ENCODE measurements around the gene KLHDC3. TPM values are rescaled to one million over a fixed set of nuclear protein-coding genes. Genes with fewer than 3 reads are reported as not detected.

KLHDC3 gene
- total and polyA plus RNA-seq, 10 of the 15 experiments (the other 5 are each of a cell fraction or from before 2014, with no cell fraction given) = 2.4 to 102 (median 55.4) TPM

DNA sequence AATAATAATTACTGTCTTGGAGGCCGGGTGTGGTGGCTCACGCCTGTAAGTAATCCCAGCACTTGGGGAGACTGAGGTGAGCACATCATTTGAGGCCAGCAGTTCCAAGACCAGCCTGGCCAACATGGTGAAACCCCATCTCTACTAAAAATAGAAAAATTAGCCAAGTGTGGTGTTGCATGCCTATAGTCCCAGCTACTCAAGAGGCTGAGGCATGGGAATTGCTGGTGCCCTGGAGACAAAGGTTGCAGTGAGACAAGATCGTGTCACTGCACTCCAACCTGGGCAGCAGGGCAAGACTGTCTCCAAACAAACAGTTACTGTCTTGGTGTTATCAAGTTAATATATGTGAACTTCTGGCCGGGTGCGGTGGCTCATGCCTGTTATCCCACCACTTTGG, 12.3 kb downstream of the KLHDC3 start:
- ChIA-PET RAD21 (ENCODE audit: unreplicated experiment) (no interaction called here), SMC1A (ENCODE audit: uncharacterized antibody, unreplicated experiment) (no interaction called here), CTCF (interaction anchor here (1.4 kb wide), 1 partner anchor 117 kb away, joined by 3 read pairs; no protein-coding TSS in a partner anchor), POLR2A (interaction anchor here (0.6 kb wide), 1 partner anchor 47 kb away, joined by 4 read pairs; no protein-coding TSS in a partner anchor)
- intact Hi-C loops (cut with micrococcal nuclease; ENCODE audit: unreplicated experiment) = no loop called here
- BruUV-seq (replicated peaks) = no TSS peak
- ATAC-seq (no peak), FAIRE-seq (no peak), DNase-seq (ENCODE audit: low read depth, low spot score) (no peak)
- H3K4me1 ChIP-seq (ENCODE audit: control insufficient read depth, insufficient read depth, low read length) = peaks cover 6% of the 10 kb centered on the region; the same call in 1 of the 2 replicates
- TF ChIP-seq TCF7 (IDR thresholded peaks at IDR 0.05; ENCODE audit: borderline replicate concordance) (no peak), EGR1 (IDR thresholded peaks at IDR 0.05; ENCODE audit: borderline replicate concordance in 1 of 2, low read depth in 2 of 2, low read length in 2 of 2) (no peak), LARP7 (IDR thresholded peaks at IDR 0.05) (no peak), CHD2 (IDR thresholded peaks at IDR 0.05; ENCODE audit: borderline replicate concordance, low read depth, low read length) (no peak), SMC3 (IDR thresholded peaks at IDR 0.05; ENCODE audit: borderline replicate concordance, low read length) (no peak), ZNF217 (IDR thresholded peaks at IDR 0.05) (no peak), RB1 (IDR thresholded peaks at IDR 0.05; ENCODE audit: borderline replicate concordance) (no peak), RCOR1 (conservative IDR thresholded peaks at IDR 0.05; ENCODE audit: low read depth, low read length) (no peak), ZZZ3 (IDR thresholded peaks at IDR 0.05; ENCODE audit: control insufficient read depth, insufficient read length, low read depth) (no peak), SREBF1 (IDR thresholded peaks at IDR 0.05; ENCODE audit: low read length) (no peak), CHD4 (IDR thresholded peaks at IDR 0.05) (no peak), YBX1 (IDR thresholded peaks at IDR 0.05) (no peak), HDGF (IDR thresholded peaks at IDR 0.05) (no peak)
- TF ChIP-seq, protein P1, sequence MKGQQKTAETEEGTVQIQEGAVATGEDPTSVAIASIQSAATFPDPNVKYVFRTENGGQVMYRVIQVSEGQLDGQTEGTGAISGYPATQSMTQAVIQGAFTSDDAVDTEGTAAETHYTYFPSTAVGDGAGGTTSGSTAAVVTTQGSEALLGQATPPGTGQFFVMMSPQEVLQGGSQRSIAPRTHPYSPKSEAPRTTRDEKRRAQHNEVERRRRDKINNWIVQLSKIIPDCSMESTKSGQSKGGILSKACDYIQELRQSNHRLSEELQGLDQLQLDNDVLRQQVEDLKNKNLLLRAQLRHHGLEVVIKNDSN (IDR thresholded peaks at IDR 0.05; ENCODE audit: borderline replicate concordance, extremely low read length, insufficient read depth, low read depth, low read length) = no peak
- TF ChIP-seq, protein P2, sequence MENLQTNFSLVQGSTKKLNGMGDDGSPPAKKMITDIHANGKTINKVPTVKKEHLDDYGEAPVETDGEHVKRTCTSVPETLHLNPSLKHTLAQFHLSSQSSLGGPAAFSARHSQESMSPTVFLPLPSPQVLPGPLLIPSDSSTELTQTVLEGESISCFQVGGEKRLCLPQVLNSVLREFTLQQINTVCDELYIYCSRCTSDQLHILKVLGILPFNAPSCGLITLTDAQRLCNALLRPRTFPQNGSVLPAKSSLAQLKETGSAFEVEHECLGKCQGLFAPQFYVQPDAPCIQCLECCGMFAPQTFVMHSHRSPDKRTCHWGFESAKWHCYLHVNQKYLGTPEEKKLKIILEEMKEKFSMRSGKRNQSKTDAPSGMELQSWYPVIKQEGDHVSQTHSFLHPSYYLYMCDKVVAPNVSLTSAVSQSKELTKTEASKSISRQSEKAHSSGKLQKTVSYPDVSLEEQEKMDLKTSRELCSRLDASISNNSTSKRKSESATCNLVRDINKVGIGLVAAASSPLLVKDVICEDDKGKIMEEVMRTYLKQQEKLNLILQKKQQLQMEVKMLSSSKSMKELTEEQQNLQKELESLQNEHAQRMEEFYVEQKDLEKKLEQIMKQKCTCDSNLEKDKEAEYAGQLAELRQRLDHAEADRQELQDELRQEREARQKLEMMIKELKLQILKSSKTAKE (IDR thresholded peaks at IDR 0.05; ENCODE audit: low read depth, poor library complexity, severe bottlenecking) = no peak
- H3K4me3 ChIP-seq = no peak overlapping the region
- no peak overlapping the region for H3K9ac ChIP-seq (ENCODE audit: control insufficient read depth, insufficient read depth, low read length)
- WGBS (ENCODE audit: insufficient coverage, insufficient replicate concordance, low lambda C conversion rate, missing lambda C conversion rate) = 96% methylated on average over 5 of the region's 5 CpGs
- H3K36me3 ChIP-seq (ENCODE audit: control insufficient read depth in 2 of 2, insufficient read depth in 2 of 2, low read length in 1 of 2) = peaks cover 12 to 28% of the 10 kb centered on the region in 2 experiments
- H2AFZ ChIP-seq (ENCODE audit: control insufficient read depth, low read depth, low read length) = no peak overlapping the region
- no peaks in the 10 kb centered on the region for H3K27me3 ChIP-seq (replicated peaks in 1 of 2; ENCODE audit: control insufficient read depth in 2 of 2, insufficient read depth in 2 of 2, low read length in 1 of 2)
- no peaks in the 10 kb centered on the region for H3K9me3 ChIP-seq (replicated peaks; ENCODE audit: control insufficient read depth, insufficient read depth, low read length)
- peaks cover 21% of the 10 kb centered on the region for H3K79me2 ChIP-seq (ENCODE audit: control insufficient read depth, insufficient read depth, low read length)
- no peak overlapping the region for H3K27ac ChIP-seq (ENCODE audit: control insufficient read depth, insufficient read depth)
- H3K4me2 ChIP-seq (ENCODE audit: control insufficient read depth, insufficient read depth) = no peak overlapping the region
- in situ Hi-C loops (cut with MboI) = no loop called here
- H4K20me1 ChIP-seq (ENCODE audit: control insufficient read depth, insufficient read depth) = peaks cover 3% of the 10 kb centered on the region; the same call in 1 of the 2 replicates

All from GM12878 (cell line).